Kidney (tissue), 14 donors: Measurements from ENCODE around the gene SEC24A. TPM values are rescaled to one million over a fixed set of nuclear protein-coding genes. Genes with fewer than 3 reads are reported as not detected.
"Not testable (repeated sequence)": the region's sequence is repeated elsewhere in the genome, so short reads cannot be mapped to it uniquely, and the experiment has no call there.

Source experiments
- DNase-seq, 5 donors: peaks; one replicate each; pipeline ENCODE4 v3.0.0-alpha.2; 2013 to 2020
- FAIRE-seq: peaks from 2 replicates; lab custom pipeline; 2012; peaks lifted over from hg19 to GRCh38; lab: Jason Lieb, UNC
- H3K27ac ChIP-seq, 2 donors: one replicate each; pipeline ENCODE4 v1.7.0; 2013; ENCODE audit warnings: low read depth in 2 of 2, low read length in 2 of 2, inconsistent platforms in 1 of 2
- H3K27me3 ChIP-seq: one replicate; pipeline ENCODE4 v1.7.1; 2013; ENCODE audit warnings: low read length, inconsistent platforms; ENCODE audit not compliant: control insufficient read depth, insufficient read depth
- H3K36me3 ChIP-seq, 3 donors: one replicate each; pipeline versions ENCODE4 v1.7.0 to v1.7.1; 2013; ENCODE audit warnings: low read length in 3 of 3, control low read depth in 1 of 3, inconsistent platforms in 1 of 3; ENCODE audit not compliant: insufficient read depth in 3 of 3, control insufficient read depth in 2 of 3
- H3K4me1 ChIP-seq, 3 donors: one replicate each; pipeline versions ENCODE4 v1.7.0 to v1.7.1; 2013; ENCODE audit warnings: low read length in 3 of 3, inconsistent platforms in 1 of 3, low read depth in 1 of 3; ENCODE audit not compliant: control insufficient read depth in 2 of 3, insufficient read depth in 2 of 3
- H3K4me3 ChIP-seq, 3 donors: one replicate each; pipeline versions ENCODE4 v1.7.0 to v1.8.1; 2013; ENCODE audit warnings: low read length in 3 of 3, control low read depth in 1 of 3, inconsistent platforms in 1 of 3
- H3K9ac ChIP-seq, 3 donors: one replicate each; pipeline versions ENCODE4 v1.7.0 to v1.7.1; 2013; ENCODE audit warnings: low read length in 3 of 3, control low read depth in 1 of 3, inconsistent platforms in 1 of 3
- H3K9me3 ChIP-seq, 3 donors: one replicate each; pipeline versions ENCODE4 v1.7.0 to v1.7.1; 2013; ENCODE audit warnings: low read length in 3 of 3, control low read depth in 1 of 3, inconsistent platforms in 1 of 3; ENCODE audit not compliant: control insufficient read depth in 2 of 3, insufficient read depth in 1 of 3
- CTCF ChIP-seq: IDR thresholded peaks from 3 replicates; pipeline ENCODE4 v1.5.1; 2012; ENCODE audit warnings: mild to moderate bottlenecking, moderate library complexity, borderline replicate concordance; ENCODE audit not compliant: insufficient read depth; ENCODE audit errors: extremely low read depth
- intact Hi-C: fragments of 100-400 bp; cut with DNase I; formaldehyde crosslinking; loops from one replicate; pipeline ENCODE4 v1.11.1; 2022
- polyA plus RNA-seq: library from polyadenylated mRNA; stranded (reverse); fragments of 350-450 nt; fragmentation: Illumina TruSeq; extraction: RNeasy Lipid Tissue Mini Kit (QIAGEN cat#74804); gene quantifications from one replicate; pipeline ENCODE4 v1.2.3, GENCODE V29; 2014; ENCODE audit warnings: low read depth, low replicate concordance; ENCODE audit not compliant: insufficient read depth
- total RNA-seq: library from RNA; stranded (reverse); fragmentation: NEBNext Ultra II Directional; extraction: Animal tissue kit (Norgen Biotek cat#: 25700); gene quantifications from one replicate; pipeline ENCODE4 v1.2.1, GENCODE V29; 2021
- donor health status: control.
- donor health status: control.
- donor health status: control.
- donor health status: control.
- donor health status: control.
- donor health status: DM: yes; HTN: yes; CAD: no.
- donor health status: Normal renal cell carcinoma (clear cell type).

SEC24A gene
- total and polyA plus RNA-seq, 2 donors from 2014 or later = 2.8 to 21.2 TPM

DNA sequence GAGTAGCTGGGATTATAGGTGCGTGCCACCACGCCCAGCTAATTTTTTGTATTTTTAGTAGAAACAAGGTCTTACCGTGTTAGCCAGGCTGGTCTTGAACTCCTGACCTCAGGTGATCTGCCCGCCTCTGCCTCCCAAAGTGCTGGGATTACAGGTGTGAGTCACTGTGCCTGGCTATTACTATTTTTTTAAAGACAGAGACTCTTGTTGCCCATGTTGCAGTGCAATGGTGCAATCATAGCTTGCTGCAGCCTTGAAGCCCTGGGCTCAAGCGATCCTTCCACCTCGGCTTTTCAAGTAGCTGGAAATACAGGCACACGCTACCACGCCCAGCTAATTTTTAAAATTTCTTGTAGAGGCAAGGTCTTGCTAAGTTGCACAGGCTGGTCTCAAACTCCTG, 41.6 kb downstream of the SEC24A start:
- H3K36me3 ChIP-seq = peaks cover 8 to 37% (median 14%) of the 10 kb centered on the region in 3 donors
- H3K4me3 ChIP-seq, H3K9ac ChIP-seq, H3K9me3 ChIP-seq, H3K27me3 ChIP-seq, FAIRE-seq, intact Hi-C loops, DNase-seq, H3K4me1 ChIP-seq, H3K27ac ChIP-seq: not testable (repeated sequence)

GRCh38 chr5:134692722-134693121, 44.1 kb downstream of the SEC24A start:
- intact Hi-C loops = no loop called here
- H3K27me3 ChIP-seq = no peaks in the 10 kb centered on the region

GRCh38 chr5:134708301-134708700, 59.7 kb downstream of the SEC24A start:
- no peak for TF ChIP-seq CTCF
- no peak for FAIRE-seq
- DNase-seq = no peak
- no peak overlapping the region for H3K4me3 ChIP-seq
- no peak overlapping the region for H3K9ac ChIP-seq
- H3K27me3 ChIP-seq = no peaks in the 10 kb centered on the region
- H3K36me3 ChIP-seq = peaks cover 7 to 26% (median 17%) of the 10 kb centered on the region in 3 donors
- H3K9me3 ChIP-seq = no peaks in the 10 kb centered on the region
- intact Hi-C loops = no loop called here
- no peak overlapping the region for H3K27ac ChIP-seq
- H3K4me1 ChIP-seq = no peaks in the 10 kb centered on the region

More at GRCh38 chr5:134692722-134693121, 44.1 kb downstream of the SEC24A start:
- Histone ChIP-seq H3K4me3 (no peak overlapping the region), H3K9me3 (no peaks in the 10 kb centered on the region), H3K27ac (no peak overlapping the region), H3K36me3 (peaks cover 8 to 31% (median 15%) of the 10 kb centered on the region in 3 donors), H3K9ac (no peak overlapping the region), H3K4me1 (no peaks in the 10 kb centered on the region)
- no peak for TF ChIP-seq CTCF
- no peak for DNase-seq
- FAIRE-seq = no peak

- intact Hi-C loops = no loop called here
- Histone ChIP-seq H3K36me3 (peaks cover 0 to 19% (median 12%) of the 10 kb centered on the region in 3 donors), H3K9me3 (no peaks in the 10 kb centered on the region), H3K4me3 (no peak overlapping the region), H3K9ac (no peak overlapping the region), H3K27me3 (no peaks in the 10 kb centered on the region), H3K4me1 (no peaks in the 10 kb centered on the region), H3K27ac (no peak overlapping the region)
- no peak for TF ChIP-seq CTCF
- FAIRE-seq = no peak
- DNase-seq = no peak
These were observed 65.5 kb downstream of the SEC24A start for GRCh38 chr5:134714120-134714519.
